ENCODE measurements around the gene GJC3. TPM values are rescaled to one million over a fixed set of nuclear protein-coding genes. Genes with fewer than 3 reads are reported as not detected.
"Not testable (repeated sequence)": the region's sequence is repeated elsewhere in the genome, so short reads cannot be mapped to it uniquely, and the experiment has no call there.

GJC3 gene
- total RNA-seq, 4 donors from 2014 or later: 3.3 to 11.7 (median 8.9) TPM

- Histone ChIP-seq H3K36me3 (no peaks in the 10 kb centered on the region), H3K27ac (peak overlapping the region; percentile 21 to 74 (median 65)), H3K9me3 (peaks cover 0 to 8% (median 0%) of the 10 kb centered on the region in 4 donors), H3K4me3 (no peak overlapping the region), H3K27me3 (no peaks in the 10 kb centered on the region), H3K4me1 (peaks cover 0 to 13% (median 0%) of the 10 kb centered on the region in 4 donors)
- TF ChIP-seq EP300 (IDR thresholded peaks at IDR 0.05) (peak in 1 of 2 donors; percentile 45), CTCF (IDR thresholded peaks at IDR 0.05) (no peak), POLR2A (IDR thresholded peaks at IDR 0.05) (no peak)
- no peak for DNase-seq (ENCODE audit: low spot score in 2 of 2)
- 19% methylated on average over 14 of the region's 14 CpGs for WGBS, 2 donors
These were observed 14.4 kb upstream of the GJC3 start for GRCh38 chr7:99943641-99944496.

GRCh38 chr7:99938296-99938695, 8.9 kb upstream of the GJC3 start:
- WGBS, 2 donors: 93 to 95% methylated on average over 2 of the region's 2 CpGs
- TF ChIP-seq EP300 (IDR thresholded peaks at IDR 0.05) (no peak), POLR2A (IDR thresholded peaks at IDR 0.05) (no peak), CTCF (IDR thresholded peaks at IDR 0.05) (no peak)
- no peak overlapping the region for H3K27ac ChIP-seq

GRCh38 chr7:99935009-99935408, 5.6 kb upstream of the GJC3 start:
- 42 to 45% methylated on average over 4 of the region's 4 CpGs for WGBS, 2 donors
- Histone ChIP-seq H3K9me3 (peaks cover 0 to 19% (median 2%) of the 10 kb centered on the region in 4 donors), H3K27ac (peak overlapping the region in 2 of 4 donors; percentile 8 to 46)
- DNase-seq (ENCODE audit: low spot score in 2 of 2); H3K4me1 ChIP-seq; H3K36me3 ChIP-seq; H3K27me3 ChIP-seq; H3K4me3 ChIP-seq: not testable (repeated sequence)

More at GRCh38 chr7:99938296-99938695, 8.9 kb upstream of the GJC3 start:
- no peak for DNase-seq (ENCODE audit: low spot score in 2 of 2)
- H3K9me3 ChIP-seq: peaks cover 0 to 19% (median 2%) of the 10 kb centered on the region in 4 donors
- peaks cover 0 to 7% of the 10 kb centered on the region in 2 donors for H3K27me3 ChIP-seq
- no peak overlapping the region for H3K4me3 ChIP-seq
- H3K36me3 ChIP-seq: no peaks in the 10 kb centered on the region
- no peaks in the 10 kb centered on the region for H3K4me1 ChIP-seq

- TF ChIP-seq CTCF (IDR thresholded peaks at IDR 0.05) (no peak), POLR2A (IDR thresholded peaks at IDR 0.05) (no peak), EP300 (IDR thresholded peaks at IDR 0.05) (no peak)
- Histone ChIP-seq H3K27ac (peak overlapping the region in 1 of 4 donors; percentile 54), H3K27me3 (peaks cover 0 to 8% of the 10 kb centered on the region in 2 donors), H3K4me3 (no peak overlapping the region), H3K36me3 (no peaks in the 10 kb centered on the region), H3K9me3 (no peaks in the 10 kb centered on the region), H3K4me1 (peaks cover 0 to 13% (median 5%) of the 10 kb centered on the region in 4 donors)
- 81 to 92% methylated on average over 3 of the region's 3 CpGs for WGBS, 2 donors
- no peak for DNase-seq (ENCODE audit: low spot score in 2 of 2)
These were observed 956 bp upstream of the GJC3 start for GRCh38 chr7:99930376-99930775.

GRCh38 chr7:99929730-99930053, 272 bp upstream of the GJC3 start:
- DNase-seq (ENCODE audit: low spot score in 2 of 2): no peak
- H3K36me3 ChIP-seq: no peaks in the 10 kb centered on the region
- no peak overlapping the region for H3K4me3 ChIP-seq
- H3K27me3 ChIP-seq: peaks cover 0 to 8% of the 10 kb centered on the region in 2 donors
- no peak for TF ChIP-seq EP300 (IDR thresholded peaks at IDR 0.05)
- TF ChIP-seq CTCF (IDR thresholded peaks at IDR 0.05): no peak
- TF ChIP-seq POLR2A (IDR thresholded peaks at IDR 0.05): no peak
- peak overlapping the region in 1 of 4 donors; percentile 54 for H3K27ac ChIP-seq
- 24 to 42% methylated on average over 2 of the region's 2 CpGs for WGBS, 2 donors
- H3K4me1 ChIP-seq: peaks cover 0 to 13% (median 5%) of the 10 kb centered on the region in 4 donors
- H3K9me3 ChIP-seq: no peaks in the 10 kb centered on the region
